Measurements from ENCODE around the gene LPCAT4.
A peak's percentile ranks its signal among the peaks of the same experiment; 100 is the strongest.
"Not testable (repeated sequence)": the region's sequence is repeated elsewhere in the genome, so short reads cannot be mapped to it uniquely, and the experiment has no call there.

LPCAT4 gene

GRCh38 chr15:34367101-34368081 is at the start of gene LPCAT4:
LPCAT4 (minus strand) TSS chr15:34367196; CDS start chr15:34367100, 96 bp downstream.
- DNase-seq (ENCODE audit: low spot score), result peak; percentile 91

- not testable (repeated sequence) for DNase-seq (ENCODE audit: low spot score)
Measured at GRCh38 chr15:34409511-34409910, 42.5 kb upstream of the LPCAT4 start.

GRCh38 chr15:34408973-34409372 is 42.0 kb upstream of the LPCAT4 start:
- not testable (repeated sequence) for DNase-seq (ENCODE audit: low spot score)

- not testable (repeated sequence) for DNase-seq (ENCODE audit: low spot score)
Measured at GRCh38 chr15:34403899-34404298, 36.9 kb upstream of the LPCAT4 start.

- not testable (repeated sequence) for DNase-seq (ENCODE audit: low spot score)
Measured at GRCh38 chr15:34403160-34403598, 36.2 kb upstream of the LPCAT4 start.

- peak; percentile 29 for DNase-seq (ENCODE audit: low spot score)
Measured at GRCh38 chr15:34397637-34398259, 30.8 kb upstream of the LPCAT4 start.

- not testable (repeated sequence) for DNase-seq (ENCODE audit: low spot score)
Measured at GRCh38 chr15:34392981-34393380, 26.0 kb upstream of the LPCAT4 start.

GRCh38 chr15:34389594-34390086 is 22.6 kb upstream of the LPCAT4 start:
- not testable (repeated sequence) for DNase-seq (ENCODE audit: low spot score)

GRCh38 chr15:34381829-34382521 is 15.0 kb upstream of the LPCAT4 start:
- DNase-seq (ENCODE audit: low spot score), result not testable (repeated sequence)

GRCh38 chr15:34380491-34380890 is 13.5 kb upstream of the LPCAT4 start:
- DNase-seq (ENCODE audit: low spot score), result not testable (repeated sequence)

GRCh38 chr15:34376856-34377255 is 9.9 kb upstream of the LPCAT4 start:
- DNase-seq (ENCODE audit: low spot score), result no peak

GRCh38 chr15:34375541-34375940 is 8.5 kb upstream of the LPCAT4 start:
- not testable (repeated sequence) for DNase-seq (ENCODE audit: low spot score)

- no peak for DNase-seq (ENCODE audit: low spot score)
Measured at GRCh38 chr15:34374816-34375215, 7.8 kb upstream of the LPCAT4 start.

GRCh38 chr15:34373951-34374350 is 7.0 kb upstream of the LPCAT4 start:
- no peak for DNase-seq (ENCODE audit: low spot score)

- no peak for DNase-seq (ENCODE audit: low spot score)
Measured at GRCh38 chr15:34370643-34371042, 3.6 kb upstream of the LPCAT4 start.

GRCh38 chr15:34370129-34370528 is 3.1 kb upstream of the LPCAT4 start:
- no peak for DNase-seq (ENCODE audit: low spot score)

- DNase-seq (ENCODE audit: low spot score), result peak; percentile 37
Measured at GRCh38 chr15:34366271-34367065, 528 bp downstream of the LPCAT4 start.

- DNase-seq (ENCODE audit: low spot score), result no peak
Measured at GRCh38 chr15:34365836-34366235, 1.2 kb downstream of the LPCAT4 start.

GRCh38 chr15:34365091-34365825 is 1.7 kb downstream of the LPCAT4 start:
- peak; percentile 6 for DNase-seq (ENCODE audit: low spot score)

GRCh38 chr15:34364041-34364440 is 3.0 kb downstream of the LPCAT4 start:
- DNase-seq (ENCODE audit: low spot score), result no peak

Measured in CD4-positive, alpha-beta T cell treated with Interleukin-2 at 100 ng/mL for 4 hours (primary cell).